Liver (tissue), 9 donors: ENCODE measurements around the gene LIPH. TPM values are rescaled to one million over a fixed set of nuclear protein-coding genes. Genes with fewer than 3 reads are reported as not detected.

ENCODE experiments used
- DNase-seq: peaks from one replicate; pipeline ENCODE4 v3.0.0-alpha.2; 2017; ENCODE audit warnings: low spot score
- H3K27ac ChIP-seq, 2 donors: one replicate each; pipeline ENCODE4 v1.7.0; 2013; ENCODE audit warnings: inconsistent platforms in 2 of 2, low read length in 2 of 2, control low read depth in 1 of 2, low read depth in 1 of 2, mild to moderate bottlenecking in 1 of 2
- H3K27me3 ChIP-seq, 4 donors: one replicate each; pipeline versions ENCODE4 v1.6.1 to v1.7.0; 2013; ENCODE audit warnings: low read length in 3 of 4, inconsistent platforms in 1 of 4, mild to moderate bottlenecking in 1 of 4, moderate library complexity in 1 of 4; ENCODE audit not compliant: control insufficient read depth in 4 of 4, insufficient read depth in 4 of 4
- H3K36me3 ChIP-seq, 4 donors: one replicate each; pipeline versions ENCODE4 v1.6.1 to v1.7.0; 2013; ENCODE audit warnings: low read length in 3 of 4, mild to moderate bottlenecking in 3 of 4, low read depth in 1 of 4, moderate library complexity in 1 of 4; ENCODE audit not compliant: control insufficient read depth in 4 of 4, insufficient read depth in 3 of 4
- H3K4me1 ChIP-seq, 4 donors: one replicate each; pipeline versions ENCODE4 v1.6.1 to v1.7.0; 2013; ENCODE audit warnings: low read length in 3 of 4, mild to moderate bottlenecking in 3 of 4, moderate library complexity in 1 of 4; ENCODE audit not compliant: control insufficient read depth in 4 of 4, insufficient read depth in 4 of 4
- H3K4me3 ChIP-seq, 3 donors: one replicate each; pipeline versions ENCODE4 v1.6.1 to v1.7.0; 2013; ENCODE audit warnings: low read length in 3 of 3, control low read depth in 1 of 3, low read depth in 1 of 3, mild to moderate bottlenecking in 1 of 3
- H3K9ac ChIP-seq, 2 donors: one replicate each; pipeline ENCODE4 v1.7.0; 2013; ENCODE audit warnings: low read length in 2 of 2, mild to moderate bottlenecking in 2 of 2, moderate library complexity in 2 of 2, control low read depth in 1 of 2, low read depth in 1 of 2
- H3K9me3 ChIP-seq, 4 donors: one replicate each; pipeline versions ENCODE4 v1.6.1 to v1.7.0; 2013; ENCODE audit warnings: low read length in 3 of 4; ENCODE audit not compliant: control insufficient read depth in 4 of 4
- ATF3 ChIP-seq: IDR thresholded peaks from 2 replicates; pipeline ENCODE4 v1.6.1; 2016; ENCODE audit warnings: antibody characterized with exemption
- CTCF ChIP-seq: fragments of 150-350 bp; IDR thresholded peaks from 2 replicates; pipeline ENCODE4 v1.5.1; 2017; ENCODE audit warnings: improper control_type of control experiment, low read depth, low read length; ENCODE audit not compliant: missing input control
- EGR1 ChIP-seq, 2 donors: IDR thresholded peaks; 2 replicates each; pipeline ENCODE4 v1.6.1; 2016 to 2018; ENCODE audit warnings: antibody characterized with exemption in 2 of 2, low read depth in 2 of 2
- FOXA1 ChIP-seq: IDR thresholded peaks from 2 replicates; pipeline ENCODE4 v1.6.1; 2016; ENCODE audit warnings: antibody characterized with exemption
- FOXA2 ChIP-seq: IDR thresholded peaks from 2 replicates; pipeline ENCODE4 v1.6.1; 2016; ENCODE audit warnings: antibody characterized with exemption
- GABPA ChIP-seq, 2 donors: IDR thresholded peaks in 1 of 2; conservative IDR thresholded peaks in 1 of 2; 2 replicates each; pipeline ENCODE4 v1.6.1; 2016; ENCODE audit warnings: antibody characterized with exemption in 2 of 2, mild to moderate bottlenecking in 1 of 2, moderate library complexity in 1 of 2
- HNF4A ChIP-seq, 2 donors: conservative IDR thresholded peaks; 2 replicates each; pipeline ENCODE4 v1.6.1; 2016; ENCODE audit warnings: antibody characterized with exemption in 2 of 2, mild to moderate bottlenecking in 2 of 2
- HNF4G ChIP-seq: IDR thresholded peaks from 2 replicates; pipeline ENCODE4 v1.6.1; 2016; ENCODE audit warnings: antibody characterized with exemption
- JUND ChIP-seq, 2 donors: IDR thresholded peaks; 2 replicates each; pipeline ENCODE4 v1.6.1; 2016; ENCODE audit warnings: antibody characterized with exemption in 2 of 2
- RAD21 ChIP-seq, 2 donors: IDR thresholded peaks; 2 replicates each; pipeline ENCODE4 v1.6.1; 2016; ENCODE audit warnings: antibody characterized with exemption in 2 of 2, mild to moderate bottlenecking in 2 of 2
- REST ChIP-seq: IDR thresholded peaks from 2 replicates; pipeline ENCODE4 v1.6.1; 2016; ENCODE audit warnings: antibody characterized with exemption, mild to moderate bottlenecking
- TAF1 ChIP-seq: conservative IDR thresholded peaks from 2 replicates; pipeline ENCODE4 v1.6.1; 2016; ENCODE audit warnings: antibody characterized with exemption, mild to moderate bottlenecking
- YY1 ChIP-seq: IDR thresholded peaks from 2 replicates; pipeline ENCODE4 v1.6.1; 2016; ENCODE audit warnings: antibody characterized with exemption, mild to moderate bottlenecking
- WGBS: extraction: QIAGEN DNeasy Blood & Tissue Kit; methylation state at CpG from one replicate; pipeline ENCODE4 v1.1.7; 2013; 5-methylcytosine and 5-hydroxymethylcytosine counted together
- polyA plus RNA-seq, 2 donors: library from polyadenylated mRNA; stranded (reverse) in 1 of 2; unstranded in 1 of 2; fragments of 200-250 nt in 1 of 2; fragments of >200 nt in 1 of 2; fragmentation: Nextera tagmentation in 1 of 2; extraction: Ambion mirVana in 1 of 2; gene quantifications; one replicate each; pipeline versions ENCODE4 v1.2.1 to v1.2.3, GENCODE V29; 2013 to 2015
- total RNA-seq, 2 donors: library from RNA; depleted of rRNA; stranded (reverse); fragments of >200 nt; gene quantifications; one replicate each; pipeline ENCODE4 v1.2.3, GENCODE V29; 2014
- TF ChIP-seq, protein P1 (sequence below): IDR thresholded peaks from 2 replicates; pipeline ENCODE4 v1.6.1; 2016; ENCODE audit warnings: antibody characterized with exemption
- TF ChIP-seq, protein P2 (sequence below): IDR thresholded peaks from 2 replicates; pipeline ENCODE4 v1.6.1; 2016; ENCODE audit warnings: antibody characterized with exemption
- donor health status: healthy.
- donor health status: healthy.
- donor health status: healthy.
- donor health status: healthy.
- donor health status: healthy.

The LIPH gene
- total and polyA plus RNA-seq, 4 donors: under 0.01 to 0.23 (median 0.09) TPM; not detected in 1

GRCh38 chr3:185503521-185503920 lies 48.9 kb downstream of the LIPH start:
- Histone ChIP-seq H3K9me3 (no peaks in the 10 kb centered on the region), H3K4me3 (no peak overlapping the region), H3K27me3 (no peaks in the 10 kb centered on the region), H3K4me1 (peaks cover 0 to 3% (median 0%) of the 10 kb centered on the region in 4 donors), H3K27ac (no peak overlapping the region), H3K9ac (no peak overlapping the region), H3K36me3 (no peaks in the 10 kb centered on the region)
- WGBS: 76% methylated on average over 1 of the region's 1 CpG
- DNase-seq: no peak
- TF ChIP-seq HNF4A (conservative IDR thresholded peaks at IDR 0.05) (no peak), HNF4G (no peak), YY1 (no peak), REST (no peak), EGR1 (IDR thresholded peaks at IDR 0.05; ENCODE audit: low read depth in 2 of 2) (no peak), GABPA (IDR thresholded peaks at IDR 0.05 in 1 of 2, conservative IDR thresholded peaks at IDR 0.05 in 1 of 2) (no peak), TAF1 (no peak), JUND (IDR thresholded peaks at IDR 0.05) (no peak), RAD21 (IDR thresholded peaks at IDR 0.05) (no peak), ATF3 (no peak), FOXA2 (no peak)
- TF ChIP-seq, protein P1, sequence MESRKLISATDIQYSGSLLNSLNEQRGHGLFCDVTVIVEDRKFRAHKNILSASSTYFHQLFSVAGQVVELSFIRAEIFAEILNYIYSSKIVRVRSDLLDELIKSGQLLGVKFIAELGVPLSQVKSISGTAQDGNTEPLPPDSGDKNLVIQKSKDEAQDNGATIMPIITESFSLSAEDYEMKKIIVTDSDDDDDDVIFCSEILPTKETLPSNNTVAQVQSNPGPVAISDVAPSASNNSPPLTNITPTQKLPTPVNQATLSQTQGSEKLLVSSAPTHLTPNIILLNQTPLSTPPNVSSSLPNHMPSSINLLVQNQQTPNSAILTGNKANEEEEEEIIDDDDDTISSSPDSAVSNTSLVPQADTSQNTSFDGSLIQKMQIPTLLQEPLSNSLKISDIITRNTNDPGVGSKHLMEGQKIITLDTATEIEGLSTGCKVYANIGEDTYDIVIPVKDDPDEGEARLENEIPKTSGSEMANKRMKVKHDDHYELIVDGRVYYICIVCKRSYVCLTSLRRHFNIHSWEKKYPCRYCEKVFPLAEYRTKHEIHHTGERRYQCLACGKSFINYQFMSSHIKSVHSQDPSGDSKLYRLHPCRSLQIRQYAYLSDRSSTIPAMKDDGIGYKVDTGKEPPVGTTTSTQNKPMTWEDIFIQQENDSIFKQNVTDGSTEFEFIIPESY: no peak
- TF ChIP-seq, protein P2, sequence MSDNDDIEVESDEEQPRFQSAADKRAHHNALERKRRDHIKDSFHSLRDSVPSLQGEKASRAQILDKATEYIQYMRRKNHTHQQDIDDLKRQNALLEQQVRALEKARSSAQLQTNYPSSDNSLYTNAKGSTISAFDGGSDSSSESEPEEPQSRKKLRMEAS: no peak

DNA sequence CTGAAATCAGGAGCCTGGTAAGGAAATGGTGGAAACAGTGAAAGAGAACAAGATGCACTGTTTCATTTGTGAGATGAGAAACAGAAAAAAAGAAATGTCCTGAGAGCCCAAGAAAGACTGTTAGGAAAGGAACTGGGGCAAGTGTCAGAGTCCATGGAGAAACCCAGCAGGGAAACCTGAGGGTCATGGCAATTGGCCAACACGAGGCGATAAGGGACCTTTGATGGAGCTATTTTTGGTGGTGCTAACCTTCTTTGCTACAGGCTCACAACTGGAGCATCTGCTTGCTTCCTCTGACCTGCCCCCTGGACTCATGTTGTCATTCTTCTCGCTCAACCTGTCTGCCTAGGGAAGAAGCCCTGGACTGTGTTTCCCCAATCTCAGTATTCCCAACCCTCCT lies 49.4 kb downstream of the LIPH start:
- Histone ChIP-seq H3K9me3 (no peaks in the 10 kb centered on the region), H3K27me3 (no peaks in the 10 kb centered on the region), H3K36me3 (no peaks in the 10 kb centered on the region), H3K4me1 (peaks cover 0 to 3% (median 0%) of the 10 kb centered on the region in 4 donors), H3K4me3 (no peak overlapping the region), H3K27ac (no peak overlapping the region), H3K9ac (no peak overlapping the region)
- TF ChIP-seq TAF1 (no peak), JUND (IDR thresholded peaks at IDR 0.05) (no peak), ATF3 (no peak), HNF4G (no peak), FOXA2 (no peak), GABPA (IDR thresholded peaks at IDR 0.05 in 1 of 2, conservative IDR thresholded peaks at IDR 0.05 in 1 of 2) (no peak), REST (no peak), HNF4A (conservative IDR thresholded peaks at IDR 0.05) (no peak), RAD21 (IDR thresholded peaks at IDR 0.05) (no peak), EGR1 (IDR thresholded peaks at IDR 0.05; ENCODE audit: low read depth in 2 of 2) (no peak), CTCF (no peak), FOXA1 (no peak), YY1 (no peak)
- TF ChIP-seq, protein P1: no peak
- 46% methylated on average over 3 of the region's 3 CpGs for WGBS
- DNase-seq: no peak
